K562 (cell line): ENCODE measurements around the gene LSS. TPM values are rescaled to one million over a fixed set of nuclear protein-coding genes. Genes with fewer than 3 reads are reported as not detected.

Experiments
- CHD4 ChIP-seq: fragments of 200-600 bp; sonication (generic); IDR thresholded peaks from 3 replicates; pipeline ENCODE4 v1.6.1; 2012; ENCODE audit warnings: low read depth, mild to moderate bottlenecking, mixed read lengths, low read length, inconsistent platforms; ENCODE audit not compliant: insufficient read depth, insufficient replicate concordance, poor library complexity, severe bottlenecking
- CTBP1 ChIP-seq: fragments of 450-650 bp; IDR thresholded peaks from 2 replicates; pipeline ENCODE4 v1.6.1; 2016; ENCODE audit warnings: borderline replicate concordance
- EWSR1 ChIP-seq: fragments of 450-650 bp; IDR thresholded peaks from 2 replicates; pipeline ENCODE4 v1.6.1; 2018; ENCODE audit warnings: borderline replicate concordance, mild to moderate bottlenecking, low read depth, moderate library complexity; ENCODE audit not compliant: partially characterized antibody
- HDAC3 ChIP-seq: fragments of 450-650 bp; IDR thresholded peaks from 2 replicates; pipeline ENCODE4 v1.6.1; 2018; ENCODE audit warnings: borderline replicate concordance, mild to moderate bottlenecking, moderate library complexity; ENCODE audit not compliant: partially characterized antibody
- ILF3 ChIP-seq: fragments of 450-650 bp; IDR thresholded peaks from 2 replicates; pipeline ENCODE4 v1.6.1; 2018; ENCODE audit warnings: antibody characterized with exemption, mild to moderate bottlenecking, moderate library complexity, borderline replicate concordance
- KDM2B ChIP-seq: fragments of 250-450 bp; sonication (Bioruptor Pico); IDR thresholded peaks from 2 replicates; pipeline ENCODE4 v1.8.0; 2021; ENCODE audit warnings: mild to moderate bottlenecking, moderate library complexity
- MEF2D ChIP-seq: conservative IDR thresholded peaks from 2 replicates; pipeline ENCODE4 v1.6.1; 2016; ENCODE audit warnings: low read depth, missing genetic modification characterization, missing compliant biosample characterization
- MTA2 ChIP-seq: fragments of 450-650 bp; IDR thresholded peaks from 2 replicates; pipeline ENCODE4 v1.6.1; 2016; ENCODE audit warnings: low read depth
- NRF1 ChIP-seq, 2 experiments: fragments of 450-650 bp; IDR thresholded peaks in 1 of 2; conservative IDR thresholded peaks in 1 of 2; 2 replicates each; pipeline ENCODE4 v1.6.1; 2014; ENCODE audit warnings: mild to moderate bottlenecking in 2 of 2
- PML ChIP-seq: IDR thresholded peaks from 2 replicates; pipeline ENCODE4 v1.6.1; 2012; ENCODE audit warnings: low read length, inconsistent platforms
- STAT6 ChIP-seq: sonication (generic); formaldehyde crosslinking; IDR thresholded peaks from 2 replicates; pipeline ENCODE4 v1.8.1; 2023; ENCODE audit warnings: mild to moderate bottlenecking, missing genetic modification reagents
- USF2 ChIP-seq: sonication (generic); formaldehyde crosslinking; IDR thresholded peaks from 2 replicates; pipeline ENCODE4 v1.5.0; 2020; ENCODE audit warnings: missing genetic modification reagents
- XRCC5 ChIP-seq: fragments of 200-400 bp; formaldehyde crosslinking; IDR thresholded peaks from 2 replicates; pipeline ENCODE4 v1.6.1; 2017; ENCODE audit warnings: low read depth, mild to moderate bottlenecking, low read length
- YY1 ChIP-seq, 3 experiments: IDR thresholded peaks; 2 replicates each; pipeline ENCODE4 v1.6.1; 2011; ENCODE audit warnings: low read length in 2 of 3, mild to moderate bottlenecking in 2 of 3, moderate library complexity in 2 of 3, borderline replicate concordance in 1 of 3, control low read depth in 1 of 3, low read depth in 1 of 3; ENCODE audit not compliant: insufficient read depth in 3 of 3, insufficient replicate concordance in 2 of 3, control insufficient read depth in 1 of 3, insufficient read length in 1 of 3; ENCODE audit errors: extremely low read depth in 1 of 3
- ZC3H11A ChIP-seq: IDR thresholded peaks from 2 replicates; pipeline ENCODE4 v1.6.1; 2012; ENCODE audit warnings: low read depth, low read length, improper control_type of control experiment
- ZFPM2 ChIP-seq: fragments of 250-450 bp; sonication (Bioruptor Pico); IDR thresholded peaks from 2 replicates; pipeline ENCODE4 v1.5.1; 2022; ENCODE audit warnings: mild to moderate bottlenecking
- ZNF143 ChIP-seq: sonication (generic); formaldehyde crosslinking; IDR thresholded peaks from 2 replicates; pipeline ENCODE4 v1.9.0; 2022; ENCODE audit warnings: mild to moderate bottlenecking, missing genetic modification reagents
- ZNF436 ChIP-seq: fragments of 250-450, 450-650 bp; sonication (Bioruptor Pico); formaldehyde crosslinking; IDR thresholded peaks from 2 replicates; pipeline ENCODE4 v1.7.0; 2020; ENCODE audit warnings: mild to moderate bottlenecking
- polyA plus RNA-seq, 8 experiments: library from polyadenylated mRNA; depleted of rRNA in 4 of 8; stranded (reverse) in 5 of 8; unstranded in 3 of 8; fragments of >200 nt; fragmentation: Nextera tagmentation in 2 of 8; fragmentation: Illumina TruSeq in 1 of 8; extraction: Ambion mirVana in 2 of 8; extraction: Trizol in 1 of 8; gene quantifications; 2 replicates each; pipeline versions ENCODE4 v1.2.1 to v1.2.3, GENCODE V29; 2011 to 2014; ENCODE audit warnings: inconsistent platforms in 1 of 8, missing spikeins in 1 of 8
- total RNA-seq, 7 experiments: library from RNA; depleted of rRNA in 6 of 7; stranded (reverse); fragments of >200 nt in 6 of 7; fragmentation: Illumina TruSeq in 2 of 7; extraction: Trizol in 2 of 7; gene quantifications; 2 replicates each; pipeline versions ENCODE4 v1.2.1 to v1.2.3, GENCODE V29; 2011 to 2021; ENCODE audit warnings: low replicate concordance in 1 of 7
- TF ChIP-seq, protein P1 (sequence below), 2 experiments: IDR thresholded peaks in 1 of 2; conservative IDR thresholded peaks in 1 of 2; 2 replicates each; pipeline ENCODE4 v1.6.1; 2016; ENCODE audit warnings: low read depth in 2 of 2, mild to moderate bottlenecking in 1 of 2, missing compliant biosample characterization in 1 of 2, missing genetic modification characterization in 1 of 2, moderate library complexity in 1 of 2

Gene LSS
- total and polyA plus RNA-seq, 9 of the 15 experiments (the other 6 are each of a cell fraction or from before 2014, with no cell fraction given), result 2.2 to 89.5 (median 37.4) TPM

DNA sequence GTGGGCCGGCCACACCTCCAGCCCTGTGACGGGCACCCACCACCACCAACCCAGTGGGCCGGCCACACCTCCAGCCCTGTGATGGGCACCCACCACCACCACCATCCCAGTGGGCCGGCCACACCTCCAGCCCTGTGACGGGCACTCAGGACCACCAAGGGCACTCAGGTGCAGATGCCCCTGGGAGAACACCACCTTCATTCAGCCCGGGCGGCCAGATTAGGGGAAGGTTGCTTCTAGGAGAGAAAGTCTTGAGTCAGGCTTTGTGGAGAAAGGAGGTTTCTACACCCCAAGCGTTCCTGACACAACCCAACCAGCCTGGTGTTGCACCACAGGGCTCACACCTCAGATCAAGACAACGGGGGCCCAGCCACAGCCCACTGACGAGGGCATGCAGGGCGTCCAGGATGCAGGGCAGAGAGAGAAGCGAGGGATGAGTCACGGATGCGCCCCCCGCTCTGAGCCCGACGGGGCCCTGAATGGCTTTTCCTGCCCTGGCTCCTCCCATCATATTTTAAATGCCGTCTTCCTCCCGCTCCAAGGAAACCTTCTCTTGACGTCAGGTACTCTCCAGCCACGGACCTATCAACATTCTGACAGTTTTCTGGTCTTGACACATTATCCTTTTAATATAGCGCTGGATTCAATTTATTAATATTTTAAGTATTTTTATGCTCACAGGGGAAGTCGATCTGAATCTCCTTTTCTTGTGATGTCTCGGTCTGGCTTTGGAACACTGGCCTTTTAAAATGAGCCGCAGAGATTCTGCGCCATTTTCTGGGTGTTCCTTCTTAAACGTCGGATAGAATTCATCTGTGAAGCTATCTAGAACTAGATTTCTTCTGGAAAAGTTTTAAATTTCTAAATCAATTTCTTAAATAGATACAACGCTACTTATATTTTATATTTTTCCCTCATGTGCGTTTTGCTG lies 43.7 kb downstream of the LSS start (continued):
- TF ChIP-seq, protein P1, sequence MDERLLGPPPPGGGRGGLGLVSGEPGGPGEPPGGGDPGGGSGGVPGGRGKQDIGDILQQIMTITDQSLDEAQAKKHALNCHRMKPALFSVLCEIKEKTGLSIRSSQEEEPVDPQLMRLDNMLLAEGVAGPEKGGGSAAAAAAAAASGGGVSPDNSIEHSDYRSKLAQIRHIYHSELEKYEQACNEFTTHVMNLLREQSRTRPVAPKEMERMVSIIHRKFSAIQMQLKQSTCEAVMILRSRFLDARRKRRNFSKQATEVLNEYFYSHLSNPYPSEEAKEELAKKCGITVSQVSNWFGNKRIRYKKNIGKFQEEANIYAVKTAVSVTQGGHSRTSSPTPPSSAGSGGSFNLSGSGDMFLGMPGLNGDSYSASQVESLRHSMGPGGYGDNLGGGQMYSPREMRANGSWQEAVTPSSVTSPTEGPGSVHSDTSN (CRISPR knock-in tag; IDR thresholded peaks at IDR 0.05; ENCODE audit: low read depth), result no peak; the same call in 1 of the 2 replicates
- TF ChIP-seq, protein P1 (tag; conservative IDR thresholded peaks at IDR 0.05; ENCODE audit: low read depth), result peak; percentile 85
- TF ChIP-seq XRCC5 (peak; percentile 22; the same call in 1 of the 2 replicates), ZNF143 (CRISPR knock-in tag) (no peak), EWSR1 (no peak), MEF2D (no peak), KDM2B (CRISPR knock-in tag) (no peak), MTA2 (no peak), PML (no peak), HDAC3 (no peak), ZNF436 (CRISPR knock-in tag) (no peak), NRF1 (conservative IDR thresholded peaks at IDR 0.05 in 1 of 2, IDR thresholded peaks at IDR 0.05 in 1 of 2) (peak; percentile 35 to 37; a peak in 1 of 4 replicates), USF2 (CRISPR knock-in tag) (no peak), CTBP1 (peak; percentile 74; the same call in 1 of the 2 replicates), ILF3 (no peak), STAT6 (no peak), YY1 (IDR thresholded peaks at IDR 0.05; ENCODE audit: borderline replicate concordance in 1 of 3, control insufficient read depth in 1 of 3, extremely low read depth in 1 of 3, insufficient read depth in 3 of 3, insufficient read length in 1 of 3, insufficient replicate concordance in 2 of 3, low read depth in 1 of 3, low read length in 2 of 3) (peak in 1 of 3 experiments; percentile 81), ZFPM2 (CRISPR knock-in tag) (no peak), ZC3H11A (no peak), CHD4 (no peak)
